Measurements from ENCODE around the gene KCNA1. TPM values are rescaled to one million over a fixed set of nuclear protein-coding genes. Genes with fewer than 3 reads are reported as not detected.

Gene KCNA1
- total RNA-seq, 1 experiment from 2014 or later, result not detected

DNA sequence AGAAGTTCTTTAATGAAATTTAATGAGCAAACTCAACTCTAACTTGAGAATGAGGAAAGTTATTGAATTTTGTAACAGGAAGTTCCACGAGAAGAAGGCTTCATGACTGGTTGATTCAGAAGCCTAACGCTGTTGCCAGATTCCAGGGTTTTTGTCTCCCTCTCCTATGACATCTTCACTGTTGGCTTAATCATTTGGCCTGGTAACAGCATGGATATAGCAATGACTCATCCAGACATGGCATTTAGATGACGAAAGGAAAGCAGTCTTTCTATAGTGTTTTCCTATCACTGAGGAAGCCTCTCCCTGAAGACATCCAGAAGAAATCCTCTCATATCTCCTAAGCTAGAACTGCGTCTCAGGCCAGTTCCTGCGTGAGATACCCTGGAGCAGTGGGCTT, 9.4 kb upstream of the KCNA1 start:
- POLR2A ChIA-PET (ENCODE audit: low non-redundant PET), result no interaction called here
- H3K9me3 ChIP-seq (ENCODE audit: low read depth, low read length, poor library complexity, severe bottlenecking), result no peaks in the 10 kb centered on the region
- intact Hi-C loops (cut with micrococcal nuclease; ENCODE audit: unreplicated experiment), result no loop called here
- H3K4me3 ChIP-seq (ENCODE audit: low read depth, low read length, poor library complexity, severe bottlenecking), result no peak overlapping the region
- BruUV-seq (replicated peaks), result no TSS peak
- CTCF ChIA-PET, result no interaction called here
- H3K36me3 ChIP-seq (ENCODE audit: insufficient read depth, low read length, poor library complexity, severe bottlenecking), result no peaks in the 10 kb centered on the region
- no peak overlapping the region for H3K27ac ChIP-seq (ENCODE audit: low read depth, low read length, poor library complexity, severe bottlenecking)
- peaks cover 66% of the 10 kb centered on the region for H3K27me3 ChIP-seq (replicated peaks; ENCODE audit: insufficient read depth, low read depth, low read length, poor library complexity)
- DNase-seq (ENCODE audit: low spot score), result peak; percentile 2
- no peak for TF ChIP-seq EZH2 (IDR thresholded peaks at IDR 0.05; ENCODE audit: borderline replicate concordance, low read depth, low read length, poor library complexity, severe bottlenecking)
- H3K4me1 ChIP-seq (ENCODE audit: insufficient read depth, low read length, poor library complexity, severe bottlenecking), result no peaks in the 10 kb centered on the region

- Histone ChIP-seq H3K36me3 (ENCODE audit: insufficient read depth, low read length, poor library complexity, severe bottlenecking) (no peaks in the 10 kb centered on the region), H3K9me3 (ENCODE audit: low read depth, low read length, poor library complexity, severe bottlenecking) (no peaks in the 10 kb centered on the region), H3K4me3 (ENCODE audit: low read depth, low read length, poor library complexity, severe bottlenecking) (no peak overlapping the region), H3K4me1 (ENCODE audit: insufficient read depth, low read length, poor library complexity, severe bottlenecking) (peaks cover 4% of the 10 kb centered on the region), H3K27me3 (replicated peaks; ENCODE audit: insufficient read depth, low read depth, low read length, poor library complexity) (peaks cover 82% of the 10 kb centered on the region), H3K27ac (ENCODE audit: low read depth, low read length, poor library complexity, severe bottlenecking) (no peak overlapping the region)
- ChIA-PET CTCF (no interaction called here), POLR2A (ENCODE audit: low non-redundant PET) (no interaction called here)
- DNase-seq (ENCODE audit: low spot score), result no peak
- intact Hi-C loops (cut with micrococcal nuclease; ENCODE audit: unreplicated experiment), result no loop called here
- no peak for TF ChIP-seq EZH2 (IDR thresholded peaks at IDR 0.05; ENCODE audit: borderline replicate concordance, low read depth, low read length, poor library complexity, severe bottlenecking)
- TF ChIP-seq, protein P1, sequence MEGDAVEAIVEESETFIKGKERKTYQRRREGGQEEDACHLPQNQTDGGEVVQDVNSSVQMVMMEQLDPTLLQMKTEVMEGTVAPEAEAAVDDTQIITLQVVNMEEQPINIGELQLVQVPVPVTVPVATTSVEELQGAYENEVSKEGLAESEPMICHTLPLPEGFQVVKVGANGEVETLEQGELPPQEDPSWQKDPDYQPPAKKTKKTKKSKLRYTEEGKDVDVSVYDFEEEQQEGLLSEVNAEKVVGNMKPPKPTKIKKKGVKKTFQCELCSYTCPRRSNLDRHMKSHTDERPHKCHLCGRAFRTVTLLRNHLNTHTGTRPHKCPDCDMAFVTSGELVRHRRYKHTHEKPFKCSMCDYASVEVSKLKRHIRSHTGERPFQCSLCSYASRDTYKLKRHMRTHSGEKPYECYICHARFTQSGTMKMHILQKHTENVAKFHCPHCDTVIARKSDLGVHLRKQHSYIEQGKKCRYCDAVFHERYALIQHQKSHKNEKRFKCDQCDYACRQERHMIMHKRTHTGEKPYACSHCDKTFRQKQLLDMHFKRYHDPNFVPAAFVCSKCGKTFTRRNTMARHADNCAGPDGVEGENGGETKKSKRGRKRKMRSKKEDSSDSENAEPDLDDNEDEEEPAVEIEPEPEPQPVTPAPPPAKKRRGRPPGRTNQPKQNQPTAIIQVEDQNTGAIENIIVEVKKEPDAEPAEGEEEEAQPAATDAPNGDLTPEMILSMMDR (conservative IDR thresholded peaks at IDR 0.05; ENCODE audit: low read depth, low read length), result no peak
- BruUV-seq (replicated peaks), result no TSS peak
Observed at GRCh38 chr12:4905316-4905715, 4.4 kb upstream of the KCNA1 start.

DNA sequence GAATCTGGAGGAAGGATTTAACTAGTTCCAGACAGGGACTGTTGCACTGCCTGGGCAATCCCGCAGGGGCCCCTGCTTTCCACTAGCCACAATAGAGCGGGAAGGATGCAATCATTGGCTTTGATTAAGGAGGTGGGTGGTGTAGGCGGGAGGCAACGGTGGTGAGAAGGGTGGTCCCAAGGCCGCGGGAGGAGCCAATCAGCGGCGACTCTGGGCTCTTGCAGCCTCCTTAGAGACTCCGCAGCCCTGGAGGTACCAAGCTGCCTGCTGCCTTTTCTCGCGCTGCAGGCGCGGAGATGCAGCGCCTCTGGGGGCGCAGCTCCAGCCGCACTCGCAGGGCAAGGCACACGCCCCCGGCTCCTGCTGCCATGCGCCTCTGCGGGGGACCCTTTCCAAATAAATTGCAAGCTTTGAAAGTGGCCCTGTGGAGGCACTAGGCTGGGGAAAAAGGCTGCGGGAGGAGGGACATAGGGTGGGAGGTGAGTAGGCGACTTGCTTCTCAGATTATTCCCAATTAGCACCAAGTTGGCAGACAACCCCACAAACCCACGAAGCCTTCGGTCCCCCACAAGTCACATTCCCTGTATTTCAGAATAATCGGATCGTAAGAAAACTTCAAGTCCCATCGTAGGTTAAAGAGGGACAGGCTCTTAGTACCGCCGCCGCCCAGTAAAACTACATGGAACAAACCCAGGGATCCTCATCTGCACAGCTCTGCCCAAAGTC, 858 bp upstream of the KCNA1 start:
- H3K36me3 ChIP-seq (ENCODE audit: insufficient read depth, low read length, poor library complexity, severe bottlenecking), result no peaks in the 10 kb centered on the region
- ChIA-PET POLR2A (ENCODE audit: low non-redundant PET) (no interaction called here), CTCF (interaction anchor here (1.0 kb wide), 1 partner anchor 53 kb away, joined by 4 read pairs; no protein-coding TSS in a partner anchor)
- peaks cover 4% of the 10 kb centered on the region for H3K4me1 ChIP-seq (ENCODE audit: insufficient read depth, low read length, poor library complexity, severe bottlenecking)
- peak; percentile 67 for DNase-seq (ENCODE audit: low spot score)
- peak; percentile 75 for TF ChIP-seq EZH2 (IDR thresholded peaks at IDR 0.05; ENCODE audit: borderline replicate concordance, low read depth, low read length, poor library complexity, severe bottlenecking)
- TF ChIP-seq, protein P1 (conservative IDR thresholded peaks at IDR 0.05; ENCODE audit: low read depth, low read length), result peak; percentile 37; the same call in 1 of the 2 replicates
- H3K27me3 ChIP-seq (replicated peaks; ENCODE audit: insufficient read depth, low read depth, low read length, poor library complexity), result peaks cover 91% of the 10 kb centered on the region
- H3K4me3 ChIP-seq (ENCODE audit: low read depth, low read length, poor library complexity, severe bottlenecking), result no peak overlapping the region
- intact Hi-C loops (cut with micrococcal nuclease; ENCODE audit: unreplicated experiment), result no loop called here
- no peaks in the 10 kb centered on the region for H3K9me3 ChIP-seq (ENCODE audit: low read depth, low read length, poor library complexity, severe bottlenecking)
- no peak overlapping the region for H3K27ac ChIP-seq (ENCODE audit: low read depth, low read length, poor library complexity, severe bottlenecking)
- BruUV-seq (replicated peaks), result no TSS peak

- no peak overlapping the region for H3K27ac ChIP-seq (ENCODE audit: low read depth, low read length, poor library complexity, severe bottlenecking)
- POLR2A ChIA-PET (ENCODE audit: low non-redundant PET), result no interaction called here
- H3K27me3 ChIP-seq (replicated peaks; ENCODE audit: insufficient read depth, low read depth, low read length, poor library complexity), result peaks cover 94% of the 10 kb centered on the region
- DNase-seq (ENCODE audit: low spot score), result no peak
- BruUV-seq (replicated peaks), result no TSS peak
- CTCF ChIA-PET, result interaction anchor here (1.0 kb wide), 1 partner anchor 54 kb away, joined by 4 read pairs; no protein-coding TSS in a partner anchor
- H3K4me3 ChIP-seq (ENCODE audit: low read depth, low read length, poor library complexity, severe bottlenecking), result no peak overlapping the region
- H3K4me1 ChIP-seq (ENCODE audit: insufficient read depth, low read length, poor library complexity, severe bottlenecking), result peaks cover 4% of the 10 kb centered on the region
- intact Hi-C loops (cut with micrococcal nuclease; ENCODE audit: unreplicated experiment), result no loop called here
- TF ChIP-seq, protein P1 (conservative IDR thresholded peaks at IDR 0.05; ENCODE audit: low read depth, low read length), result no peak
- TF ChIP-seq EZH2 (IDR thresholded peaks at IDR 0.05; ENCODE audit: borderline replicate concordance, low read depth, low read length, poor library complexity, severe bottlenecking), result no peak
- H3K36me3 ChIP-seq (ENCODE audit: insufficient read depth, low read length, poor library complexity, severe bottlenecking), result no peaks in the 10 kb centered on the region
- no peaks in the 10 kb centered on the region for H3K9me3 ChIP-seq (ENCODE audit: low read depth, low read length, poor library complexity, severe bottlenecking)
Observed at GRCh38 chr12:4909410-4909733, 333 bp upstream of the KCNA1 start.

All from A673 (cell line).